ENCODE measurements around the gene MEPCE. TPM values are rescaled to one million over a fixed set of nuclear protein-coding genes. Genes with fewer than 3 reads are reported as not detected.
"Not testable (repeated sequence)": the region's sequence is repeated elsewhere in the genome, so short reads cannot be mapped to it uniquely, and the experiment has no call there.

MEPCE gene
- total and polyA plus RNA-seq, 2 donors, result 32.0 to 37.4 TPM

- 2% methylated on average over 81 of the region's 81 CpGs for WGBS
- H3K4me3 ChIP-seq (ENCODE audit: low read length in 2 of 2), result peak overlapping the region; percentile 89 to 98
- peaks cover 32 to 55% of the 10 kb centered on the region in 2 donors for H3K4me1 ChIP-seq (ENCODE audit: control insufficient read depth in 2 of 2, insufficient read depth in 2 of 2, low read length in 2 of 2)
- H3K27me3 ChIP-seq (ENCODE audit: control insufficient read depth in 2 of 2, insufficient read depth in 1 of 2, low read length in 1 of 2), result no peaks in the 10 kb centered on the region
- peaks cover 34 to 45% of the 10 kb centered on the region in 2 donors for H3K36me3 ChIP-seq (ENCODE audit: control insufficient read depth in 2 of 2, insufficient read depth in 2 of 2, low read length in 1 of 2)
- H3K9me3 ChIP-seq (ENCODE audit: control insufficient read depth in 2 of 2, insufficient read depth in 1 of 2, low read length in 1 of 2), result peaks cover 0 to 3% of the 10 kb centered on the region in 2 donors
- H3K27ac ChIP-seq (ENCODE audit: low read depth in 1 of 2, low read length in 1 of 2), result peak overlapping the region; percentile 91 to 97
- peak in 1 of 9 donors; percentile 73 for DNase-seq (ENCODE audit: low read depth in 6 of 9, low spot score in 9 of 9)
These were observed 6.0 kb downstream of the MEPCE start for GRCh38 chr7:100435401-100436304.

GRCh38 chr7:100437150-100438100 is 7.8 kb downstream of the MEPCE start:
- Histone ChIP-seq H3K27ac (ENCODE audit: low read depth in 1 of 2, low read length in 1 of 2) (peak overlapping the region in 1 of 2 donors; percentile 10), H3K36me3 (ENCODE audit: control insufficient read depth in 2 of 2, insufficient read depth in 2 of 2, low read length in 1 of 2) (peaks cover 20 to 30% of the 10 kb centered on the region in 2 donors), H3K27me3 (ENCODE audit: control insufficient read depth in 2 of 2, insufficient read depth in 1 of 2, low read length in 1 of 2) (no peaks in the 10 kb centered on the region), H3K4me3 (ENCODE audit: low read length in 2 of 2) (no peak overlapping the region), H3K9me3 (ENCODE audit: control insufficient read depth in 2 of 2, insufficient read depth in 1 of 2, low read length in 1 of 2) (peaks cover 0 to 3% of the 10 kb centered on the region in 2 donors), H3K4me1 (ENCODE audit: control insufficient read depth in 2 of 2, insufficient read depth in 2 of 2, low read length in 2 of 2) (peaks cover 18 to 38% of the 10 kb centered on the region in 2 donors)
- no peak for DNase-seq (ENCODE audit: low read depth in 6 of 9, low spot score in 9 of 9)
- WGBS, result 95% methylated on average over 28 of the region's 28 CpGs

DNA sequence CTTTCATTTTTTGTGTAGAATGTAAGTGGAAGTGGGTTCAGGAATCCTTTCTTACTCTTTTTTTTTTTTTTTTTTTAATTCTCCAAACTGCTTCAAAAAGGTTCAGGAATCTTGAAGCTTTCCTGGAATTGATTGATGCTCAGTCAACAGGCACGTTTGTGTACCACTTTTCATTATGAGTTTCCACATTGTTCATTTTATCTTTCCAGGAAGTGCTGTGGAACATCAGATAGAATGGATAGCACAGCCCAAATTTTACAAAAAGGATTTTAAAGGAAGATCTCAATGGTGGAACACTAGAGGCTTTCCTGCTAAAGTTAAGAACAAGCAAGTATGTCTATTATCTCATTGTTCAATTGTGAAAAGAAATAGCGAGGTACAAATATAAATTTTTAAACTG is 8.5 kb downstream of the MEPCE start:
- Histone ChIP-seq H3K9me3 (ENCODE audit: control insufficient read depth in 2 of 2, insufficient read depth in 1 of 2, low read length in 1 of 2) (peaks cover 0 to 3% of the 10 kb centered on the region in 2 donors), H3K27ac (ENCODE audit: low read depth in 1 of 2, low read length in 1 of 2) (peak overlapping the region in 1 of 2 donors; percentile 10), H3K36me3 (ENCODE audit: control insufficient read depth in 2 of 2, insufficient read depth in 2 of 2, low read length in 1 of 2) (peaks cover 14 to 22% of the 10 kb centered on the region in 2 donors), H3K4me1 (ENCODE audit: control insufficient read depth in 2 of 2, insufficient read depth in 2 of 2, low read length in 2 of 2) (peaks cover 17 to 30% of the 10 kb centered on the region in 2 donors), H3K27me3 (ENCODE audit: control insufficient read depth in 2 of 2, insufficient read depth in 1 of 2, low read length in 1 of 2) (no peaks in the 10 kb centered on the region), H3K4me3 (ENCODE audit: low read length in 2 of 2) (no peak overlapping the region)
- 80% methylated on average over 2 of the region's 2 CpGs for WGBS
- no peak for DNase-seq (ENCODE audit: low read depth in 6 of 9, low spot score in 9 of 9)

DNA sequence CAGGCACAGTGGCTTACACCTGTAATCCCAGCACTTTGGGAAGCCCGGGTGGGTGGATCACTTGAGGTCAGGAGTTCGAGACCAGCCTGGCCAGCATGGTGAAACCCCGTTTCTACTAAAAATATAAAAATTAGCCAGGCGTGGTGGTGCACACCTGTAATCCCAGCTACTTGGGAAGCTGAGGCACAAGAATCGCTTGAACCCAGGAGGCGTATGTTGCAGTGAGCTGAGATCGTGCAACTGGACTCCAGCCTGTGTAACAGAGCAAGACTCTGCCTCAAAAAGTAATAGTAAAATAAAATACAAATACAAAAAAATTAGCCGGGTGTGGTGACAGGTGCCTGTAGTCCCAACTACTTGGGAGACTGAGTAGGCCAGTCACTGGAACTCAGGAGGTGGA is 9.1 kb downstream of the MEPCE start:
- not testable (repeated sequence) for H3K27me3 ChIP-seq (ENCODE audit: control insufficient read depth in 2 of 2, insufficient read depth in 1 of 2, low read length in 1 of 2); H3K4me3 ChIP-seq (ENCODE audit: low read length in 2 of 2); H3K27ac ChIP-seq (ENCODE audit: low read depth in 1 of 2, low read length in 1 of 2); H3K9me3 ChIP-seq (ENCODE audit: control insufficient read depth in 2 of 2, insufficient read depth in 1 of 2, low read length in 1 of 2); DNase-seq (ENCODE audit: low read depth in 6 of 9, low spot score in 9 of 9)
- Histone ChIP-seq H3K36me3 (ENCODE audit: control insufficient read depth in 2 of 2, insufficient read depth in 2 of 2, low read length in 1 of 2) (peaks cover 9 to 17% of the 10 kb centered on the region in 2 donors), H3K4me1 (ENCODE audit: control insufficient read depth in 2 of 2, insufficient read depth in 2 of 2, low read length in 2 of 2) (peaks cover 14 to 25% of the 10 kb centered on the region in 2 donors)
- WGBS, result 98% methylated on average over 8 of the region's 8 CpGs

DNA sequence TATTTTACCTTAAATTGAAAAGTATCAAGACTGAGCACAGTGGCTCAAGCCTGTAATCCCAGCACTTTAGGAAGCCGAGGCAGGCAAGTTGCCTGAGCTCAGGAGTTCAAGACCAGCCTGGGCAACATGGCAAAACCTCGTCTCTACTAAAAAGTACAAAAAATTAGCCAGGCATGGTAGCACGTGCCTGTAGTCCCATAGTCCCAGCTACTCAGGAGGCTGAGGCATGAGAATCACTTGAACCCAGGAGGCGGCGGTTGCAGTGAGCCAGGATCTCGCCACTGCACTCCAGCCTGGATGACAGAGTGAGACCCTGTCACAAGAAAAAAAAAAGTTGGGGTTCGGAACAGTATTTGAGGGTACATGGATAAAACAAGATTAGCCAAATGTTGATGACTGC is 9.6 kb downstream of the MEPCE start:
- WGBS, result 96% methylated on average over 7 of the region's 7 CpGs
- not testable (repeated sequence) for H3K9me3 ChIP-seq (ENCODE audit: control insufficient read depth in 2 of 2, insufficient read depth in 1 of 2, low read length in 1 of 2); H3K4me3 ChIP-seq (ENCODE audit: low read length in 2 of 2); DNase-seq (ENCODE audit: low read depth in 6 of 9, low spot score in 9 of 9); H3K27me3 ChIP-seq (ENCODE audit: control insufficient read depth in 2 of 2, insufficient read depth in 1 of 2, low read length in 1 of 2); H3K27ac ChIP-seq (ENCODE audit: low read depth in 1 of 2, low read length in 1 of 2)
- H3K36me3 ChIP-seq (ENCODE audit: control insufficient read depth in 2 of 2, insufficient read depth in 2 of 2, low read length in 1 of 2), result peaks cover 5 to 12% of the 10 kb centered on the region in 2 donors
- H3K4me1 ChIP-seq (ENCODE audit: control insufficient read depth in 2 of 2, insufficient read depth in 2 of 2, low read length in 2 of 2), result peaks cover 9 to 21% of the 10 kb centered on the region in 2 donors

GRCh38 chr7:100441641-100442535 is 12.3 kb downstream of the MEPCE start:
- Histone ChIP-seq H3K27ac (ENCODE audit: low read depth in 1 of 2, low read length in 1 of 2) (no peak overlapping the region), H3K27me3 (ENCODE audit: control insufficient read depth in 2 of 2, insufficient read depth in 1 of 2, low read length in 1 of 2) (no peaks in the 10 kb centered on the region), H3K4me1 (ENCODE audit: control insufficient read depth in 2 of 2, insufficient read depth in 2 of 2, low read length in 2 of 2) (peaks cover 2 to 28% of the 10 kb centered on the region in 2 donors), H3K4me3 (ENCODE audit: low read length in 2 of 2) (no peak overlapping the region), H3K9me3 (ENCODE audit: control insufficient read depth in 2 of 2, insufficient read depth in 1 of 2, low read length in 1 of 2) (peaks cover 0 to 6% of the 10 kb centered on the region in 2 donors), H3K36me3 (ENCODE audit: control insufficient read depth in 2 of 2, insufficient read depth in 2 of 2, low read length in 1 of 2) (no peaks in the 10 kb centered on the region)
- DNase-seq (ENCODE audit: low read depth in 6 of 9, low spot score in 9 of 9), result no peak
- 98% methylated on average over 11 of the region's 11 CpGs for WGBS

- Histone ChIP-seq H3K36me3 (ENCODE audit: control insufficient read depth in 2 of 2, insufficient read depth in 2 of 2, low read length in 1 of 2) (no peaks in the 10 kb centered on the region), H3K4me1 (ENCODE audit: control insufficient read depth in 2 of 2, insufficient read depth in 2 of 2, low read length in 2 of 2) (peaks cover 2 to 25% of the 10 kb centered on the region in 2 donors), H3K27ac (ENCODE audit: low read depth in 1 of 2, low read length in 1 of 2) (no peak overlapping the region), H3K27me3 (ENCODE audit: control insufficient read depth in 2 of 2, insufficient read depth in 1 of 2, low read length in 1 of 2) (no peaks in the 10 kb centered on the region), H3K4me3 (ENCODE audit: low read length in 2 of 2) (no peak overlapping the region), H3K9me3 (ENCODE audit: control insufficient read depth in 2 of 2, insufficient read depth in 1 of 2, low read length in 1 of 2) (peaks cover 0 to 6% of the 10 kb centered on the region in 2 donors)
- WGBS, result 97% methylated on average over 9 of the region's 9 CpGs
- DNase-seq (ENCODE audit: low read depth in 6 of 9, low spot score in 9 of 9), result no peak
These were observed 13.6 kb downstream of the MEPCE start for GRCh38 chr7:100443096-100443840.

Measured in thymus (tissue), 11 donors.